Activated CD4-positive, alpha-beta T cell treated with anti-CD3 and anti-CD28 coated beads, Interleukin-10, Interleukin-2, amounts not matched to agents 100 ng/mL and 50 ng/mL, durations not matched to agents 16 hours and 8 hours (primary cell): Measurements from ENCODE around the gene FFAR3.
"Not testable (repeated sequence)": the region's sequence is repeated elsewhere in the genome, so short reads cannot be mapped to it uniquely, and the experiment has no call there.

Experiments
- DNase-seq: peaks from one replicate; pipeline ENCODE4 v3.0.0-alpha.2; 2020

The FFAR3 gene

GRCh38 chr19:35351411-35352176 lies 6.7 kb upstream of the FFAR3 start:
- DNase-seq: no peak

- no peak for DNase-seq
Measured at GRCh38 chr19:35352177-35352447, 6.1 kb upstream of the FFAR3 start.

- DNase-seq: peak; percentile 79
Measured at GRCh38 chr19:35352448-35353304, 5.6 kb upstream of the FFAR3 start.

DNA sequence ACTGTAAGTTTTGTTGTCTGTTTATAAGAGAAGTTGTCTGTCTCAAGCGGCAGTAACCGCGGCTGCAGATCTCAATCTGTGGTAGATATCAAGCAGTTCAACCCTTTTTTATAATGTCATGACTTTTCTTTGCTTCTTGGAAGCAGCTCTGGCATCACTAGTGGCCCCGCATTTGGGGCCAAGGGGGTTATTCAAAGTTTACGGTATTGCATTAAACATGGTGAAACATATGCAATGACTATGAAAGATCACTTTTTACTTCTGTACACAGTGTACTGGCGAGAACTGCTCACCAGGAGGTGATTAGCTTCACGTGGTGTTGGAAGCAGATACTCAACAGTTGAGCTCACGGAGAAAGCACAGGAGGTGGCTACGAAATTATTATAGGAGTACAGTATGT lies 4.6 kb upstream of the FFAR3 start:
- no peak for DNase-seq

DNA sequence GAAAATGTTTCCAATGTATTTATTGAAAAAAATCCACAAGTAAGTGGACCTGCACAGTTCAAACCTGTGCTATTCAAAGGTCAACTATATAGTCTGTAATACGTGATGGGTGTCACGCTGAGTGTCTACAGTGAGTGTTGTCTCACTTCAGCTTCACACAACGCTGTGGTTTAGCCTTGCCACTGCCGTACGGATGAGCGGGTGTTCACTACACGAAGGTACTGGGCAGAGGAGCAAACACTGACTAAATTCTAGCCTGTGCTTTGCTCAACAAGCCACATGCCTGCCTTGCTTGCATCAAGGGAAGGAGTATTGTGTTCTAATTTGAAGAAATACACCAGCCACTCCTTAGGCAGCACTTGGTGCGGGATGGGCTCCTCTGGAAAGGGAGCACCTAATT lies 3.4 kb upstream of the FFAR3 start:
- peak; percentile 38 for DNase-seq

DNA sequence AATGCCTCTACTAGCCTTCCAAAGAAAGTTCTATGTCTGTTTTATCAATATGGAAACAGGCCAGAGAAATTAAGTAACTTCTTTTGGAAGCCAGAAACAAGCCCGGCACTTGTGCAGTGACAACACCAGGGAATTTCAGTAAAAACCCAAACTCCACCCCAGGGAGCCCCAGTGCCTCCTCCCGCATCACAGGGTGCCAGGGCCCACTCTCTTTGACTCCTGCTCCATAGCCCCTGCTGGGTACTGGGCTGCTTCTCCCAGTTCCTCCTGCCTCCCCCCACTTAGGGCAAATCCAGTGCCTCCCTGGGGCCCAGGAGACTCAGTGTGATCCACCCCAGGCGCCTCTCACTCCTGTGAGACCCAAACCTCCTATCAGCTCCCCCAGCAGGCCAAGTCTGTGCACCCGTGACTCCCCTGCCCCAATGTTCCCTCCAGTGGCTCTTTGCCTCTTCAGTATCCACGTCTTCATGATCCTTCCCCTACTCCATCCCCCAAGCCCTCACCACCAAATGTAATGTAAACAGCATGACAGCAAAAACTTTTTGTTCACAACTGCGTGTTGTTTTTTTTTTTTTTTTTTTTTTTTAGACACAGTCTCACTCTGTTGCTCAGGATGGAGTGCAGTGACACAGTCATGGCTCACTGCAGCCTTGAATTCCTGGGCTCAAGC lies 2.3 kb upstream of the FFAR3 start:
- DNase-seq: no peak

- not testable (repeated sequence) for DNase-seq
Measured at GRCh38 chr19:35358834-35359233, 574 bp downstream of the FFAR3 start.

GRCh38 chr19:35359395-35359794 lies 1.1 kb downstream of the FFAR3 start:
- not testable (repeated sequence) for DNase-seq

GRCh38 chr19:35360081-35360480 lies 1.8 kb downstream of the FFAR3 start:
- DNase-seq: not testable (repeated sequence)

DNA sequence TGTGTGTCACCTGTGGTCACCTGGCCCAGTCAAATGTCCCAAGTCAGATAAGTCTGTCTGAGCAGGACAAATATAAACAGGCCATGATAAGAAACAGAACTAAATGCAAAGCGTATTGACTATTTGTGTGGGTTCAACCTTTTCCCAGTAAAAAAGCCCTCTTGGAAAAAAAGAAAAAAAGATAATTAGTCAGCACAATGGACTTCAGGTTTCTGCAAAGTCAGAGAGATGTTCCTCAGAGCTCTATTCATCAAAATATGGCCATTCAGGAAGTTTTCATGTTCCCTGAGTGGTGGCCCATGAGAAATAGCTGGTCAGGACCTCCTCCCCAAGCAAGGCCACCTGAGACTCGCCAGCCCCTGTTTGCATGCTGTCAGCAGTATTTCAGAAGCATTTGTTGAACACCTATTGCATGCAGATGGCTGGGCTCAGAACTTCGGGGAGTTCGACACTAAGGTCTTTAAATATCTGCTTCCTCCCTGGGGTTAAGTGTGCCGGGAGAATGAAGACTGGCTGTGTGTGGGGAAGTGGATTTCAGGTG lies 2.7 kb downstream of the FFAR3 start:
- DNase-seq: no peak

DNA sequence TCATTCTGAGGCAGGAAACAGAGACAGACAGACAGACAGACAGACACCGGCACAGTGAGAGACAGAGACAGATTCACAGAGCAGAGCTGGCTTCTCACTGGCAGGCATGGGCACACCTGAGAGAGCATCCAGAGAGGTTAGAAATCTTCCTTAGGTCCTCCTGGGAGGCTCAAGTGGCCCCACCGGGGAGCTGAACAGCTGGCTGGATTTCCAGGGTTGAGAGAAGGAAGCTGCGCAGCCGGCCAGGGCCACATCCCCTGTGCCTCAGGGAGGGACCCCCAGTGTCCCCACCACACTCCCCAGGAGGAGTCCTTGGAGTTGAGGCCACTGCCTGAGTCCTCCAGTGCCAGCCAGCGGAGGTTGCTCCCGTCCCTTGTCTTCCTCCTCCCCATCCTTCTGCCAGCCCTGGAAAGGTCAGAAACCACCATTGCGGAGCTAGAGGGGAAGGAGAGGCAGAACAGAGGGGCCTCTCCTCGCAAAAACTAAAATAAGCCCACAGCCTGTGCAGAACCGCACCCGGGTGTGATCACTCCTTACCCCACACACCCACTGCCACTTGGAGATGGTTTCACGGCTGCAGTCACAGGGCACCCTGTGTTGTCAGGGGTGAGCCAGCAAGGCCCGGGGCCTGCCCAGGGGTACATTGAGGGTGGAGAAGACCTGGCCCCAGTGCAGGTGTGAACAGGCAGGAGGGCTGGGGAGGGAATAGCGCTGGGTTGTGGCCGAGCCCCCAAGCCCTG lies 4.2 kb downstream of the FFAR3 start:
- no peak for DNase-seq

DNA sequence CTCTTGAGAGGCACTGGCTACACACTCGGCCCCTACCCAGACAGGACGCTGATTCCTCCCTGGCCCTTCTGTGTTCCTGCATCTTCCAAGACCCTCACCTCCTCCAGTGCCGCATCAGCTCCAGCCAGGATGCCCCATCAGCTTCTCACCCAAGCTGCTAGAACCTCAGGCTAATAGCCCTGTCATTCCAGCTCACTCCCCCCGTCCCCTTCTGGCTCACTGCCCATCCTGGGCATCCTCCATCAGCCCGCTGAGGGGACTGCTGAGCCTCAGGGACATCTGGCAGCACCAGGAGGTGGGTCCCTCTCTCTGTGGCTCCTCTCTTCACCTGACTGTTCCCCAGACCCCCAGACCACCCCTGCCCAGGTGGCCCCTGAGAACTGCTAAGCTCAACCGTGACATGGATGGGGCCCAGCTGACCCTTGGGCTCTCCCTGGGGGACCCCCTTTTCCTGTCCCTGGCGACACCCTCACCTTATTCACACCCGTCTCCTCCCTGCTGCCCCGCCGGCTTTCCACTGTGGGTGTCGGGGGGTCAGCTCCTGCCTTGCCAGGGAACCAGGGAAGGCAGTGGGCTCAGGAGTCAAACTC lies 4.8 kb downstream of the FFAR3 start:
- DNase-seq: no peak

DNA sequence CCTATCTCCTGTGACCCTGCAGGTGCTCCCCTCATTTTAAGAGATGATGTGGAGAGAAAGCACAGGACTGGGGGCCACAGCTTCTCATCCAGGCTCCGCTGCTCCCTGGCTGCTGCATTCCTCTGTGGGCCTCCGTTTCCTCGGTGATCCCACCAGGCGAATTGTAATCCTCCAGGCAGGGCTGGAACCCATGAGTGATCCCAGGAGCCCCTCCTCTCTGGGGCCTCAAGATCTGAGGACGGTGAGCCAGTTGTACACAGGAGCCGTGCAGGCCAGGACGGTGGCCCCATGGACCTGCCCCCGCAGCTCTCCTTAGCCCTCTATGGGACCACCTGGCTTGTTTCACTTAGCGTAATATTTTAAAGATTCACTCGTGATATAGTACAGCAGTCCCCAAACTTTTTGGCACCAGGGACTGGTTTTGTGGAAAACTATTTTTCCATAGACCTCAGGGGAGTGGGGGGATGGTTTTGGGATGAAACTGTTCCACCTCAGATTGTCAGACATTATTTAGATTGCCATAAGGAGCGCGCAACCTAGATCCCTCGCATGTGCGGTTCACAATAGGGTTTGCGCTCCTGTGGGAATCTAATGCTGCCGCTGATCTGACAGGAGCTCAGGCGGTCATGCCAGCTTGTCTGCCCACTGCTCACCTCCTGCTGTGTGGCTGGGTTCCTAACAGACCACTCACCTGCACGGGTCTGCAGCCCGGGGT lies 5.6 kb downstream of the FFAR3 start:
- no peak for DNase-seq

DNA sequence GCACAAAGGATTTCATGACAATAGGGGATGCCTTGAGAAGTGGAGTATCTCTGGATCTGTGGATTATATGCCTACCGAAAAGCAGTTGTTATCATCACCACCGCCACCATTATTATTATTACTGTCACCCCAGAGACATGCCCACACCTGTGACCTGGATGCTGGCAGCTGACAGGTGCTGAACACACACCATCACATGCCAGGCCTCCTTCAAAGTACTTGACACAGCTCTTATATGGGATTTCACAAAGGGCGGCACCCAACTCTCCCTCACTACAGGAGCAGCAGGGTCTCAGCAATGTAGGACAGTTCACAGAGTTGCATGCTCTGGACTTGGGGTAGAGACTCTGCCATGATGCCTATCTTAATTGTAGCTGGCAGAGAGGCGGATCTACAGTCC lies 7.0 kb downstream of the FFAR3 start:
- DNase-seq: no peak

GRCh38 chr19:35368378-35368777 lies 10.1 kb downstream of the FFAR3 start:
- no peak for DNase-seq

GRCh38 chr19:35369522-35369921 lies 11.3 kb downstream of the FFAR3 start:
- no peak for DNase-seq

DNA sequence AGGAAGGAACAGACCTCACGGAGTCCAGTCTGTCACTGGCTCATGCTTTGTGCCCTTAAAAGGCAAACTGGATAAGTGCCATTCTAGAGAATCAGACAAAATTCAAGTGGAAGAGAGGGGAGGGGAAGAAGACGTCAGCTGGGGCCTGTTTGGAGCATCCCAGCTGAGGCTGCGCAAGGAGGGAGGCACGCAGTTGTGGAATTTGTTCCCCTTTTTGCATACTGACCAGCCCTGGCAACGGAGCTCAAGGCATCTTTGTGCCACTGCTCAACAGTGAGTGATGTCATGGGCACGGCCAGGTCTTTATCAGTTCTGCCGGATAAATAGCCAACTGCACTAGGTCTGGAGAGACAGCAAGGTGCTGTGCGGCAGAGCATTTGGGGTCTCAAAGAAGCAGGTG lies 12.5 kb downstream of the FFAR3 start, which contains the start of gene GPR42:
Gene GPR42 (plus strand): TSS at position 347 of the 400 bp plus-strand sequence. CDS start 292 bp downstream, outside the sequence.
- DNase-seq: no peak

GRCh38 chr19:35373492-35373891 lies 15.2 kb downstream of the FFAR3 start:
- no peak for DNase-seq

DNA sequence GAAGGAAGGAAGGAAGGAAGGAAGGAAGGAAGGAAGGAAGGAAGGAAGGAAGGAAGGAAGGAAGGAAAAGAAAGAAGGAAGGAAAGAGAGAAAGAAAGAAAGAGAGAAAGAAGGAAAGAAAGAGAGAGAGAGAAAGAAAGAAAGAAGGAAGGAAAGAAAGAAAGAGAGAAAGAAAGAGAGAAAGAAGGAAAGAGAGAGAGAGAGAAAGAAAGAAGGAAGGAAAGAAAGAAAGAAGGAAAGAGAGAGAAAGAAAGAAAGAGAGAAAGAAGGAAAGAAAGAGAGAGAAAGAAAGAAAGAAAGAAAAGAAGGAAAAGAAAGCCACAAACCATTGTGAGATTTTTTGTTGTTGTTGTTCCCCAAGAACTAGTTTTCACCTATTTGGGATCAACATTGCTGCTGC lies 15.8 kb downstream of the FFAR3 start:
- DNase-seq: not testable (repeated sequence)

- no peak for DNase-seq
Measured at GRCh38 chr19:35375505-35376307, 17.4 kb downstream of the FFAR3 start.

- DNase-seq: no peak
Measured at GRCh38 chr19:35377656-35378055, 19.4 kb downstream of the FFAR3 start.
